ENCODE results near the gene GOLGA7B.
A peak's percentile ranks its signal among the peaks of the same experiment; 100 is the strongest.

Gene GOLGA7B

GRCh38 chr10:97852840-97853405 is 3.3 kb downstream of the GOLGA7B start:
- no peak overlapping the region for H3K4me3 ChIP-seq (ENCODE audit: low read length)
- DNase-seq (ENCODE audit: low read depth), result peak; percentile 28
- TF ChIP-seq CTCF (IDR thresholded peaks at IDR 0.05; ENCODE audit: insufficient read depth, low read depth, low read length, missing control alignments), result no peak

GRCh38 chr10:97854743-97855142 is 5.1 kb downstream of the GOLGA7B start:
- peak; percentile 73 for DNase-seq (ENCODE audit: low read depth)
- TF ChIP-seq CTCF (IDR thresholded peaks at IDR 0.05; ENCODE audit: insufficient read depth, low read depth, low read length, missing control alignments), result no peak
- no peak overlapping the region for H3K4me3 ChIP-seq (ENCODE audit: low read length)

- DNase-seq (ENCODE audit: low read depth), result no peak
- no peak for TF ChIP-seq CTCF (IDR thresholded peaks at IDR 0.05; ENCODE audit: insufficient read depth, low read depth, low read length, missing control alignments)
- no peak overlapping the region for H3K4me3 ChIP-seq (ENCODE audit: low read length)
These were observed 8.4 kb downstream of the GOLGA7B start for GRCh38 chr10:97858001-97858439.

- DNase-seq (ENCODE audit: low read depth), result peak; percentile 85
- no peak overlapping the region for H3K4me3 ChIP-seq (ENCODE audit: low read length)
- TF ChIP-seq CTCF (IDR thresholded peaks at IDR 0.05; ENCODE audit: insufficient read depth, low read depth, low read length, missing control alignments), result no peak
These were observed 11.6 kb downstream of the GOLGA7B start for GRCh38 chr10:97861097-97861750.

- no peak for TF ChIP-seq CTCF (IDR thresholded peaks at IDR 0.05; ENCODE audit: insufficient read depth, low read depth, low read length, missing control alignments)
- DNase-seq (ENCODE audit: low read depth), result no peak
- no peak overlapping the region for H3K4me3 ChIP-seq (ENCODE audit: low read length)
These were observed 12.3 kb downstream of the GOLGA7B start for GRCh38 chr10:97861924-97862323.

GRCh38 chr10:97863808-97864207 is 14.2 kb downstream of the GOLGA7B start:
- TF ChIP-seq CTCF (IDR thresholded peaks at IDR 0.05; ENCODE audit: insufficient read depth, low read depth, low read length, missing control alignments), result no peak
- no peak for DNase-seq (ENCODE audit: low read depth)
- no peak overlapping the region for H3K4me3 ChIP-seq (ENCODE audit: low read length)

GRCh38 chr10:97865488-97865887 is 15.8 kb downstream of the GOLGA7B start:
- H3K4me3 ChIP-seq (ENCODE audit: low read length), result no peak overlapping the region
- no peak for TF ChIP-seq CTCF (IDR thresholded peaks at IDR 0.05; ENCODE audit: insufficient read depth, low read depth, low read length, missing control alignments)
- DNase-seq (ENCODE audit: low read depth), result no peak
